Stimulated activated CD4-positive, alpha-beta T cell treated with anti-CD3 and anti-CD28 coated beads, TNF-alpha, amount 100 ng/mL, for 24 hours (primary cell): Measurements from ENCODE around the gene ZFAND2B.
A peak's percentile ranks its signal among the peaks of the same experiment; 100 is the strongest.

ENCODE experiments used
- DNase-seq, 3 experiments: peaks; one replicate each; pipeline ENCODE4 v3.0.0-alpha.2; 2020; ENCODE audit warnings: low read depth in 3 of 3

Gene ZFAND2B

DNA sequence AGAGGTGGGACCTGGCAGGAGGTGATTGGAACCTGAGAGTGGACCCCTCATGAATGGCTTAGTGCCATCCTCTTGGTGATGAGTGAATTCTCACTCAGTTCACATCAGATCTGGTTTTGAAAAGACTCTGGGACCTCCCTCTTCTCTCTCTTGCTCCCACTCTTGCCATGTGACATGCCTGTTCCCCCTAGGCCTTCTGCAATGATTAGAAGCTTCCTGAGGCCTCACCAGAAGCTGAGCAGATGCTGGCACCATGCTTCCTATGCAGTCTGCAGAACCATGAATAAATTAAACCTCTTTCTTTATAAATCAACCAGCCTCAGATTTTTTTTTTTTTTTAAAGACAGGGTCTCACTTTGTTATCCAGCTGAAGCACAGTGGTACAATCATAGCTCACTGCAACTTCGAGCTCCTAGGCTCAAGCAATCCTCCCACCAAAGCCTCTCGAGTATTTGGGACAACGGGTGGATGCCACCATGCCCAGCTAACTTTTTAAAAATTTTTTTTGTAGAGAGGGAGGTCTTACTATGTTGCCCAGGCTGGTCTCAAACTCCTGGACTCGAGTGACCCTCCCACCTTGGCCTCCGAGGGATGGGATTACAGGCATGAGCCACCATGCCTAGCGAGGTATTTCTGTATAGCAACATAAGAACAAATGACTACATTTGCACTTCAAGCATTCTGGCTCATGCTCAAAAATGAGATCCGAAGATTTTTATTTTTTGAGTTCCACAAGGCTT is 2.0 kb upstream of the ZFAND2B start:
- no peak for DNase-seq

DNA sequence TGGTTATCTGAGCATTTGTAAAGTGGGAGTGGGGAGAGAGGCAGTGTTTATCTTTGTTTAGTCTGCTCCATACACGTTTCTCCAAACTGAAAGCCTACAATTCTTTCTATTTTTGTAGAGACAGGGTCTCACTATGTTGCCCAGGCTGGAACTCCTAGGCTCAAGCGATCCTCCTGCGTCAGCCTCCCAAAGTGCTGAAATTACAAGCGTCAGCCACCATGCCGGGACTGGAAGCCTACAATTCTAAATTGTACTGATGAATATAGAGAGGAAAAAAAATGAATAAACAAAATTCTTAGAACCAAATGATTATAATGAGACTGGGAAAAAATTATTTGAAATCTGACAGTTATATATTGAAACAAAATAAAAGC is 1.4 kb upstream of the ZFAND2B start:
- DNase-seq, result no peak

DNA sequence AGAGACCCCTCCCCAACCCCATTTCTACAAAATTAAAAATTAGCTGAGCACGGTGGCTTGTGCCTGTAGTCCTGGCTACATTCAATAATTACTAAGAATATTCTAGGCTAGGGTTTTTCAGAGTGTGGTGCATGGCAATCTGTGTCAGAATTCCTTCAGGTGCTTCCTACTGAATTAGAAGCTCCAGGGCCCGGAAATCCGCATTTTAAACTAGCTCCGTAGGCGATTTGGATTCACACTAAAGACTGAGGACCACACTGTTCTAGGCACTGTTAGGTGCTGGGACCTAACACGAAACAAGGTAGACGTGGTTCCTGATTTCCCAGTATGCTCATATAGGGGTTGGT is 628 bp upstream of the ZFAND2B start:
- DNase-seq, result no peak

DNA sequence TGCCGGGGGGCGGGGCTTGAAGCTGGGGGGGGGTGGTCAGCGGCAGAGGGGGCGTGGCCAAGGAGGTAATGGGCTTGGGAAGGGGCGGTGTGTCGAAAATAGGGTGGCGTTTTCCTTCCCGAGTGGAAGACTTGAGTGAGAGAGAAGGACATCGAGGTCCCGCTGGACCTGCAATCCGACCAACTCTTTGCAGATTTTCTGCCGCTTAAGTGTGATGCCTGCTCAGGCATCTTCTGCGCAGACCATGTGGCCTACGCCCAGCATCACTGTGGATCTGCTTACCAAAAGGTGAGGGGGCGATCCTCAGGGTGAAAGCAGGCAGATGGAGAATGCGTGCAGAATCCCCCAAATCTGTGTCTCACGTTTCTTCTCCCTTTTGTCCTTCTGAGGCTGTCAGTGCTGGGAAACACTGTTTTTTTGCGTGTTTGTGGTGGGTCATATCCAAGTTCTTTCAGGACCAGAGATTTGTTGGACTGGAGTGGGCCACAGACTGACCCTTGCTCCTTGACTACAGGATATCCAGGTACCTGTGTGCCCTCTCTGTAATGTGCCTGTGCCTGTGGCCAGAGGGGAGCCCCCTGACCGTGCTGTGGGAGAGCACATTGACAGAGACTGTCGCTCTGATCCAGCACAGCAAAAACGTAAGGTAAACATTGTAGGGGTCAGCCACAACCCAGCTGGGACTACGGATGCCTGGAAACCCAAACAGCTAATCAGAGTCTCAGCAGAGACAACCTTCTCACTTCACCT is 727 bp downstream of the ZFAND2B start:
- DNase-seq, result no peak

DNA sequence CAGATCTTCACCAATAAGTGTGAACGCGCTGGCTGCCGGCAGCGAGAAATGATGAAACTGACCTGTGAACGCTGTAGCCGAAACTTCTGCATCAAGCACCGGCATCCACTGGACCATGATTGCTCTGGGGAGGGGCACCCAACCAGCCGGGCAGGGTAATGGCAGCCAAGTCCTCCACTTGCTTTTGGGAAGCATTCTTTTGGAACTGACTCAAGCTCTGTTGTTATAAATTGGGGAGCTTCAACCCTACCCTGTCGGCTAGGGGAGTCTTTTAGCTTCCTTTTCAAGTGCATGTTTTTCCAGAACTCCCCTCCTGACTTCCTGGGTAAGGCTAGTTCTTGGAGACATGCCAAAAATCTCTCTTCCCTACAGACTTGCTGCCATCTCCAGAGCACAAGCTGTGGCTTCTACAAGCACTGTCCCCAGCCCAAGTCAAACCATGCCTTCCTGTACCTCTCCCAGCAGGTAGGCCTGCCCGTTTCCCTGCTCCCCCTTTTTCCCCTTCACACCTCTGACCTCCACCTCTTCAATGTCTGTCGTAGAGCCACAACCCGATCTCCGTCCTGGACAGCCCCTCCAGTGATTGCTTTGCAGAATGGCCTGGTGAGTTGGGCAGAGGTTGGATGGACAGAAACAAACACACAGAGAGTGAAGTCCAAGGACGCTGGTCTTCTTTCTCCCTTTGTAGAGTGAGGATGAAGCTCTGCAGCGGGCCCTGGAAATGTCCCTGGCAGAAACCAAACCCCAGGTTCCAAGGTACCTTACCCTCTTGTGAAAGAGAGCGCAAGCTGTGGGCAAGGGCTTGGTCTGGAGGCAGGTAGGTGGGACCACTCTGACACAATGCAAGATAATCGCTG is 1.5 kb downstream of the ZFAND2B start:
- DNase-seq, result no peak

DNA sequence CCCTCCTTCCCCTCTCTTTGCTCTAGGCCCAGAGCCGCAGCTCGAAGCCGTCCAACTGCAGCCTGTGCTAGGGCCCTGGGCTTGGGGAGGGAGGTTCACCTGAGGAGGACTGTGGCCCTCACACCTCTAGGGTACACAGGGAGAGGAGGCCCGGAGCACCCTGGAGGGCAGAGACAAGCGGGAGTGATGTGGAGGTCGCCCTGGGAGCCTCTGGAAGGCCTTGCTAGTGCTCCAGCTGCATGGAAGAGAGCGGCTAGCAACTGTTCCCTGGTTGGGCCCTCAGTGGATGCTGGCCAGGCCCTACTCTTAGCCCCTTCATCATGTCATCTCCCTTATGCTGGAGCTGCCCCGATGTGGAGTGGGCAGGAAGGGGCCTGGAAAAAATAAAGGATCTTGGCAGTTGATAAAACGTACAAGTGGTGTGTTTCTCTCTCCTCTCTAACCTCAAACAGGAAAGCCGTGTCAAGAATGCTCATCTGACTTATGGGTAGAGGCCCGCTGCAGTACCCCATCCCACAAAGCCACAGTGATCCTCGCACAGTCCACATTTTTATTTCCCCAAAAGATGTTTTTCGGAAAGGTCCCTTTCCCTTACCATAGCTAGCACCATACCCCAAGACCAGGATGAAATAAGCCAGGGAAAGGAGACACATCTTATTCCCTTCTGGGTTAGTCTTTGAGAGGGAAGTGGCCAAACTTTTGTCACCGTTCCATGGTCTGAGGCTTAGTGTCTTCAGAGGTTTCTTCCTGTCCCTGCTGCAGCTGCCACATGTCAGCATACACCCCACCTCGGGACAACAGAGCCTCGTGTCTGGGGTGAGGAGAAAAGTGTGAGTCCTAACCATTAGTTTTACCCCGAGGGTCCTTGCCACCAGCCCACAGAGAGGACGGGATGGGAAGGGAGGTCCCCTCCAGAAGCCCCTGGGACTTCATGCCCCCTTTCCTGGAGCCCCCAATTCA is 2.9 kb downstream of the ZFAND2B start:
- no peak for DNase-seq

DNA sequence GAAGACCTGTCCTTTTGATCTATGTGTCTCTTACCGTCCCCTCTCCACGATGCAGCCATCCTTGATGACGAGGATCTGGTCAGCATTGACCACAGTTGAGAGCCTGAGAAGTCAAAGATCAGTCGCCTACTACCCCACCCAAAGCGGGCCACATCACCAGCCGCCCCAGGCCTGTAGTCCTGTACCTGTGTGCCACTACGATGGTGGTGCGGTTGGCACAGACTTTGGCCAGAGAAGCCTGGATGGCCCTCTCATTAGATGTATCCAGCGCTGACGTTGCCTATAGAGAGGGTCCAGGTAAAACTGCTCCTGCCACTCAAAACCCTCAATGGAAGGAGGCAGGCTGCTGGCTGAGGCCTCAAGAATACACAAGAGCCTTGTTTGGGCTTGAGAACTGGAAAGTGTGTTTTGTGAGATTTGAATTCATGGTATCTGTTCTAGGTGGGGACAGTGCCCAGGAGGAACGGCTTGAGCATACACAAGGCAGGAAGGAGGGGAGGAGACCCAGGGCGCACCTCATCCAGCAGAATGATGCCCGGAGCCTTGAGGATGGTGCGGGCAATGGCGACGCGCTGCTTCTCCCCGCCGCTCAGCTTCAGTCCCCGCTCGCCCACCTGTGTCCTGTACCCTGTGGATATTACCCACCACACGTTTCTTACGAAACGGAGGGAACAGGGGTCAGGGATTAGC is 3.8 kb downstream of the ZFAND2B start:
- no peak for DNase-seq

DNA sequence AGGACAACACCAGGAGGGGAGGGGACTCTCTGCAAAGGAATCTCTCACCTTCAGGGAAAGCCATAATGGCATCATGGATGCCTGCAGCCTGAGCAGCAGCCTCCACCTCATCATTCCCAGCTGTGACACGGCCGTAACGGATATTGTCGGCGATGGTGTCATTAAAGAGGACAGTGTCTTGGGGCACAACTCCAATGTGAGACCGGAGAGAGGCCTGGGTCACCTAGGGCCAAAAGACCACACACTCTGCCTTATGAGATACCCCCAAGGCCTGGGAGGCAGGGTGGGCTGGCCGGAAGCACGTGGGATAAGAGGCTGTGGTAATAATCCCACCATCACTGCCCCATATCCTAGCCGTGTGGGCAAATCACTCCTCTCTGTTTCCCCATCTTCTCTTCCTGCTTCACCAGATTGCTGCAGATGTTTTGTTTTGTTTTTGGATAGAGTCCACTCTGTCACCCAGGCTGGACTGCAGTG is 4.3 kb downstream of the ZFAND2B start:
- DNase-seq, result no peak

DNA sequence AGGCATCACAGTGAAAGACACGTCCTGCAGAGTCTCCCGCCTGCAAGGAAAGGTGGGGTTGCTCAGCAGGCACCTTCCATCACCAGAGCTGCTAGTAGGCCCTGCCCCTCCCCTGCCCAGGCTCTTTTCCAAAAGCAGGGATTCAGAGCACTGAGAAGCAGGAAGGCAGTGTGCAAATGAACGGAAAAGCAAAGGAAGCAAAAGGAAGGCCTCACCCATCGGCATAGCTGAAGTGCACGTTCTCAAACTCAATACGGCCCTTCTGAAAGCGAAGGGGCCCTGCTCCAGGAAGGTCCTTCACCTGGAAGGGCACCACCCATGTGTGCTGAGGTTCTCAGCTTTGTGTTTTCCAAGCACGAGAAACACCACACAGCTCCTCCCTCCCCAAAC is 6.4 kb downstream of the ZFAND2B start:
- DNase-seq, result no peak

DNA sequence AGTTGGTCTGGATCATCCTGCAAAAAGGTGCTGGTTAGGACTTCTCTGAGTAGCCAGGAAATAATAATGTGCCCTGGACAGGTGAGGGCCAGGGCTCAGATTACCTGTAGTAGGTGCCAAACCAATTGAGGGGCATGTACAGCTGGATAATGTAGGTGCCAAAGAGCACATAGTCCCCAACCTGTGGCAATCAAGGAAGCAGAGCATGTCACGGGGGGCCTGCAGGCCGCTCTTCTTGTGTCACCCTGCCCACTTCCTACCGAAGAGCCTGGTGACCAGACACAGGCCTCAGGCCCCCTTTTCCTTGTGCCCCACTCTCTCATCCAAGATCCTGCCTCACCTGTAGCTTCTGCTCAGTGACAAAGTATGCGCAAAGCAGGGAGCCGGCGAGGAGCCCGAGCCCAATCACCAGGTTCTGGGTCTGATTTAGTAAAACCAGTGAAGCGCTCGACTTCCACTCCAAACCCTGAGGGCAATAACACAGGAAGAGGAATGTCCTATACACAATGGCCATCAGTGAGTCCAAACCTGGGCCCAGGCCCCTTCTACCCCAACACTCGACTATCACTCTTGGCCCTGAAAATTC is 7.0 kb downstream of the ZFAND2B start:
- no peak for DNase-seq

DNA sequence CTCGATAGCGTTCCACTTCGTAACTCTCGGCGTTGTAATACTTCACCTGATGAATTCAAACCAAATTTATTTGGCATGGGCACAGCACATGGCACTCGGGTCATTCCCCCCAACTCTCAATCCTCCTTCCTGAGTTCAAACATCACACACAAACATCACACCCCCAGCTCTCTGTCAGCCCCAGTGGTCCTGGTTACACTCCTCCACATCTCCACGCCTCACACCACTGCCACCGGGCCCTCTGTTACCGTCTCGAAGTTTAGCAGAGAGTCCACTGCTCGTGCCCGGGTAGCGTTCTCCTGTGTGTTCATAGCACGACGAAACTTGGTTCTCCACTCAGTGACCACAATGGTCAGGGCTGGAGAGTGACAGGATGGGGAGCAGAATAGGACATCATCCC is 7.6 kb downstream of the ZFAND2B start:
- no peak for DNase-seq

DNA sequence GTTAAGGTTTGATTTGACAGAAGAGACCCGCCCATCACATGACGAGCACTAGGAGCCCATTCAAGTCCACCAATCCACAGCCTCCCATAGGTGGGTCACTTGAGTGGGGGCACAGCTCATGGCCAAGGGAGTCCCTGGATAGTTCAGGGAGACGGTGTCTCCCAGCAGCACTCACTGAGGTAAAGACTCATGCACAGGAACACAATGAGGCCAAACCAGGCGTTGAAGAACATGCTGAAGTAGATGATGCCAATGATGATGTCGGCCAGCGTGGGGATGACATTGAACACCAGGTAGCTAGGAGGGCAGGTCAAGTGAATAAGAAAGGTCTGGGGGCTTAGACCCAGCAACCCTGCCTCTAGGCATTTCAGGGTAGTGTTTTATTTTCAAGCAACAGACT is 8.2 kb downstream of the ZFAND2B start:
- no peak for DNase-seq

DNA sequence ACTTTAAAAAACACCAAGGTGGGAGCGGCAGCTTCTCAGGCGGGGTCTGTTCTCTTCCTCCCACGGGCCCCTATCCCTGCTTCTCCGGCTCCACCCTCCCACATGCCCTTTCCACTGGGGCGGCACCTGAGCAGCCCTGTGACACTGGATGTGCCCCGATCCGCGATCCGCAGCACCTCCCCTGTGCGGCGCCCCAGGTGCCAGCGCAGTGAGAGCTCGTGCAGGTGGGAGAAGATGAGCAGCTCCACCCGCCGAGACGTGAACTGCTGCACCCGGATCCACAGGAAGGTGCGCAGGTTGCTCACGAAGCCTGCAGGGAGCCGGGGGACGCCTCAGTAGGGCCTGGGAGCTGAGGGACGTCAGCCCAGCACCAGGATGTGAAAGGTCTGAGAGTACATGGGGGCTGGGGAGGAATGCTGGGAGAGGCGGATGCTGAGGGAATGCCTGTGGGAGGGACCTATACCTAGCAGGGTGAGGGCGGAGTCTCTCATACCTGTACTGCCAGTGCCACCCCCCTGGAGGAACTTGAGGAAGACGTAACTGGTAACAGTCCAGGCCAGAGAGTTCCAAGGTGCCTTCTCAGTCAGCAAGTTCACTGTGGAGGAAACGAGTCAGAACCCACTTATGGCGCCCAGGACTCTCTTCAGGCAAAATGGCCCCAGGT is 9.4 kb downstream of the ZFAND2B start:
- no peak for DNase-seq

DNA sequence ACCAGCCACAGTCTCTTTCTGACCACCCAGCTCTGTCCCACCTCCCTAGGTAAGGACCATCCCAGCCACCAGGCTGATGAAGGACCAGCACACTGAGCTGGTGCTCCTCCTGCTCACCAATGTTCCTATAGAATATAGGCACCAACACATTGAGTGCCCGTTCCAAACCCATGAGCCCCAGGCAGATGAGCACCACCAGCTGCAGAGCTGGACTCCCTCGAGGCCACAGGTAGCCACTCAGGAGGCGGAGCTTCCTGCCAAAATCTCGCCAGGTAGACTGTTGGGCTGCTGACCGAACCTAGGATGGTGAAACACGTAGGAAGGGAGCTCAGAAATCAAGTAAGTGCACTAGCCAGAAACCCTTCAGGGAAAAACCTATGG is 9.9 kb downstream of the ZFAND2B start:
- no peak for DNase-seq

DNA sequence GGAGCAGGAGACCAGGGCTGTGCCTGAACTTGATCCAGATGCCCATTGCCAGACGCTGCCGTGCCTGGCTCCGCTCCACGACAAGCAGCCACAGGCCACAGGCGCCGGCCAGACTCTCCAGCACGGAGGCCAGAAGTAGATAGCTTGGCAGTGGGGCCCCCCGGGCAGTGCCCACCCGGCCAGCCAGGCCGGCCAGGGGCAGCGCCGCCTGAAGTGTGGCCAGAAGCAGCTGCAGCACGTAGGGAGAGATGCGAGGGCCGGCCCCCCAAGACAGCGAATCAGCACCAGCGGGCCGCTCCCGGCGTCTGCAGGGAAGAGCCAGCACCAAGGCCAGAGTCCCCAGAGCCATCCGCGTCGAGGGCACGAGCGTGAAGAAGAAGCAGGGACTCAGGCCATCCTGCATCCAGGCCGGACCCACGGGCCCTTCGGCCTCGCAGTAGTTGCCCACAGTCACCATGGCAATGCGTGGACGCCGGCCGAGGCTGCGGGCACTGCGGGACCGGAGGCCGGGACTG is 11.7 kb downstream of the ZFAND2B start:
- DNase-seq, result no peak

DNA sequence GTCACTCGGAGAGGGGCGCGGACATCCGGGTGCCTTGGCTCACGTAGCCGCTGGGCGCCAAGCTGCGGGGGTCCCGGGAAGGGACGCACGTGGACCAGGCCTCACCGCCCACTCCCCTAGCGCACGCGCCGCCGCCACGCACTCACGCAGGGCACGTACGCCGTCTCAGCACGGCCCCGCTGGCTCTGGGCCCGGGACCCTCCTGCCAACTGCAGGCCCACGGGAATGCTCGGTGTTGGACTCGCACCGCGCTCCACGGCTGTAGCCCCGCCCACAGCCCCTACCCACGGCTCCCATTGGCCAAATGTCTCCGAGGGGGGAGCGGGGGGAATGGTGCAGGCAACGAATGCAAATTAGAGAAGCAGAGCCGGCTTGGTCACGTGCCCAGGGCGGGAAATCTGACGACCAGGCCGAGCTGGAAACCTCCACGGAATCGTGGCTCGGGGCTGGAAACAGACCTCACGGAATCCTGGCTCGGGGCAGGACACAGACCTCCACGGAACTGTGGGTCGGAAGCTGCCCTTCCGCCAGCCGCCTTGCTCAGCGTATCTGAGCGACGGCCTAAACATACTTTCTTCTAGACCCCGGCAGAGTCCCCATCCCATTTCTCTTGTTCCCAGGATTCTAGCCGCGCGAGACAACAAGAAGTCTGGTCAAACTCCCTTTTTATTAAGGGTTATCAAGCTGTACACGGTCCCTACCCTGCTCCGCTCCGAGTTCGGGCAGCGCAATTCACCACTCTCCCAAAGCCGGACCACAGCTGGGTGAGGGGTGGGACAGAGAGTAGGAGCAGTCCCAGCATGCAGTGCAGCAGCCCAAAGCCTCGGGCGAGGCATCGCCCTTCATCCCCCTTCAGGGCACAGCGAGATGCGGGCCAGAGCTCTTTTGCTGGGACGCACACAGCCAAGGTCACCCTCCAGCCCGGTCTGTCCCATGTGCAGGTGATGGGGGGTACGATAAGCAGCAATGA is 12.4 kb downstream of the ZFAND2B start, which contains the start of gene ABCB6:
TSS of gene ABCB6 (minus strand) at position 227 of the 970 bp plus-strand sequence. CDS start 285 bp downstream, outside the sequence.
- peak; percentile 83 to 92 (median 84) for DNase-seq

DNA sequence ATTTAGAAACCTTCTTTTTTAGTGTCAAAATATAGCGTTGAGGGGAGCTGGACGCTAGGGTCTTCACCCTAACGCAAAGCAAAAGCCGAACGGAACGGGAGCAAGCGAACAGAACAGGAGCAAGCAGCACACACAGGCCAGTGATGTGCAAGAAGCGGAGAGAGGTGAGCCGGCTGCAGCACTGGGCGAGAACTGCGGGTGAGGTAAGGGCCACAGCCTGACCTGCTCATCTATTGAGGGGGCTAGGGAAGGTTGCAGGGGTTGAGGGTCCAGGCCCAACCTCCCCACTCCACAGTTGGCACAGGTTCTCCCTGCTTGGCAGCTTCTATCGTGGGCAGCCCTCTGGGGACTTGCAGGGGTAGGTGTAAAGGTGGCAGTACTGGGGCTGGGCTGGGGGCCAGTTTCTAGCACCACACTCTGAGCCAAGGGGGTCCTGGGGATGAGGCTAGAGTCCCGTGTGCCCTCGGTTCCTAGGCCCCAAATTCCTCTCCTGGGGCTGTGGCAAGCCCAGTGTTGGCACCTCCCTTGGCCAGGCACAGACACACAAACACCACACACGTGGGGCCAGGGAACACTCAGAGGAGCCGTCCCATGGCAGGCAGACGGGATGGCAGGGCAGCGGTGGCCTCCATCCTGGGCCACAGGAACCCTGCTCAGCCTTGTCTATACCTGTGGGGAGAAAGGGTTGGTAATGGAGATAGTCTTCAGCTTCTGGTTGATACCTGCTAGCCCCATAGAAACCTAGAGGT is 13.4 kb downstream of the ZFAND2B start:
- DNase-seq, result no peak
